GM12891 (cell line): ENCODE results near the gene GLT8D2.

Source experiments
- POLR2A ChIP-seq: IDR thresholded peaks from 2 replicates; pipeline ENCODE4 v1.6.1; 2011; ENCODE audit warnings: low read depth, low read length, control low read depth
- POLR2AphosphoS5 ChIP-seq: IDR thresholded peaks from 2 replicates; pipeline ENCODE4 v1.6.1; 2011; ENCODE audit warnings: low read depth, low read length, control low read depth
- TAF1 ChIP-seq: IDR thresholded peaks from 2 replicates; pipeline ENCODE4 v1.6.1; 2011; ENCODE audit warnings: low read depth, low read length, control low read depth

- no peak for TF ChIP-seq POLR2AphosphoS5
- TF ChIP-seq POLR2A = no peak
- no peak for TF ChIP-seq TAF1
Measured at GRCh38 chr12:104024348-104024747, 25.6 kb downstream of the GLT8D2 start.
